Muscle layer of duodenum (tissue), 2 donors: ENCODE results near the gene PRDX2.

Source experiments
- H3K27ac ChIP-seq: one replicate; pipeline ENCODE4 v1.7.0; 2013; ENCODE audit warnings: mild to moderate bottlenecking, low read length
- H3K27me3 ChIP-seq: one replicate; pipeline ENCODE4 v1.7.0; 2013; ENCODE audit warnings: low read depth, mild to moderate bottlenecking, control low read depth, low read length
- H3K36me3 ChIP-seq, 2 donors: one replicate each; pipeline ENCODE4 v1.7.0; 2013; ENCODE audit warnings: low read length in 2 of 2, control low read depth in 1 of 2, mild to moderate bottlenecking in 1 of 2; ENCODE audit not compliant: insufficient read depth in 2 of 2, control insufficient read depth in 1 of 2
- H3K4me1 ChIP-seq, 2 donors: one replicate each; pipeline ENCODE4 v1.7.0; 2013; ENCODE audit warnings: low read length in 2 of 2, mild to moderate bottlenecking in 2 of 2, control low read depth in 1 of 2, moderate library complexity in 1 of 2; ENCODE audit not compliant: insufficient read depth in 2 of 2, control insufficient read depth in 1 of 2
- H3K4me3 ChIP-seq, 2 donors: one replicate each; pipeline ENCODE4 v1.7.0; 2013; ENCODE audit warnings: low read length in 2 of 2, low read depth in 1 of 2, mild to moderate bottlenecking in 1 of 2
- H3K9me3 ChIP-seq, 2 donors: one replicate each; pipeline ENCODE4 v1.7.0; 2013; ENCODE audit warnings: low read length in 2 of 2, control low read depth in 1 of 2, mild to moderate bottlenecking in 1 of 2; ENCODE audit not compliant: control insufficient read depth in 1 of 2
- donor health status: healthy.

The PRDX2 gene

DNA sequence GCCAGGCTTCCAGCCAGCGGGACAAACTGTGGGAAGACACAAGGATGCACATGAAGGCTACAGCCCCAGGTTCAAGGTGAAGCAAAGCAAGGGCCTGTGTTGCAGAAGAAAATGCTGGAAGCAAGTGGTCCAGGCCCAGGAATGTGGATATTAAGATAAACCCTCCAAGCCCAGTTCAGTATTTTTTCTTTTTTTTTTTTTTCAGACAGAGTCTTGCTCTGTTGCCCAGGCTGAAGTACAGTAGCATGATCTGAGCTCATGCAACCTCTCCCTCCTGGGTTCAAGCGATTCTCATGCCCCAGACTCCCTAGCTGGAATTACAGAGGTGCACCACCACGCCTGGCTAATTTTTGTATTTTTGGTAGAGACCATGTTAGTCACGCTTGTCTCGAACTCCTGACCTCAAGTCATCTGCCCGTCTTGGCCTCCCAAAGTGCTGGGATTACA, 4.4 kb downstream of the PRDX2 start:
- no peaks in the 10 kb centered on the region for H3K27me3 ChIP-seq
- H3K4me3 ChIP-seq: no peak overlapping the region
- H3K36me3 ChIP-seq: peaks cover 0 to 9% of the 10 kb centered on the region in 2 donors
- no peaks in the 10 kb centered on the region for H3K9me3 ChIP-seq
- H3K4me1 ChIP-seq: peaks cover 11 to 30% of the 10 kb centered on the region in 2 donors
- no peak overlapping the region for H3K27ac ChIP-seq

DNA sequence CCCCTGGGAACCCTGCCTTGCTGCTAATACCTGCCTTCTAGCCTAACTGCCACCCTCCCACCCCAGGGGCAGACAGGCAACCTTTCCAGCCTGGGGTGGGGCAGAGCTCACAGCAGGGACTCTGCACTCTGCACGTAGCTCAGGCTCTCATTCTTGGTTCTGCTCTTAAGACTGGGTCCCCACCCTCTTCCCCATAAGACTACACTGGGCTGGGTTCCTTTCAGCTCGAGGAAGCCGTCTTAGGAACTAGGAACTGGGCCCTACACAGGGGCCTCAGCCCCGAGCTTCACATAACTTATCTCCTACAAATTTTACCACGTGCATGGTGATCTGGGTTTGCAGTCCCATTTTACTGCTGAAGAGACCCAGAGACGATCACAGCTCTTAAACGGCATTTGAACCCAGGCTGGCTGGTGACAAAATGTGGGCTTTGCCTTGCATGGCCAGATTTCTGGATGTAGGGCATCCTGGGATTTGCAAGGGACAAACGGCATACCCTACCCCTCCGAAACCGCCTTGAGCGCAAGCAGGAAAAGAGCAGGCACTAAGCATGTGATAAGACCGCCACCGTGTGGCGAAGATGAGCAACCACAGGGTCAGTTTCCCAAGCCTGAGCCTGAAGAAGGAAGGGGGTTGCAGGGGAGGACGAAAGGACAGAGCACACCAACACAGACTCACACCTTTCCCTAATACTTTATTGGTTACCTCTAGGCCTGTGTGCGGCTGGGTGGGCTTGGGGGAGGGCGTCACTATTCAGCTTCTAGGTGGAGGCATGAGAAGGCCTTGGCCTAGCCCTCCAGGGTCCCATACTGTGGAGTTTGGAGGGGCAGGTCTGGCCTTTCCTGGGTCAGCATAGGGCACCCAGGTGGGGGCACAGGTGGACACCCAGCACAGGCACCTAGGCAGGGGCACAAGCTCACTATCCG, 5.2 kb downstream of the PRDX2 start:
- Histone ChIP-seq H3K4me3 (peak overlapping the region in 1 of 2 donors; percentile 49), H3K27ac (peak overlapping the region; percentile 79), H3K36me3 (peaks cover 0 to 9% of the 10 kb centered on the region in 2 donors), H3K27me3 (no peaks in the 10 kb centered on the region), H3K4me1 (peaks cover 11 to 23% of the 10 kb centered on the region in 2 donors), H3K9me3 (no peaks in the 10 kb centered on the region)

DNA sequence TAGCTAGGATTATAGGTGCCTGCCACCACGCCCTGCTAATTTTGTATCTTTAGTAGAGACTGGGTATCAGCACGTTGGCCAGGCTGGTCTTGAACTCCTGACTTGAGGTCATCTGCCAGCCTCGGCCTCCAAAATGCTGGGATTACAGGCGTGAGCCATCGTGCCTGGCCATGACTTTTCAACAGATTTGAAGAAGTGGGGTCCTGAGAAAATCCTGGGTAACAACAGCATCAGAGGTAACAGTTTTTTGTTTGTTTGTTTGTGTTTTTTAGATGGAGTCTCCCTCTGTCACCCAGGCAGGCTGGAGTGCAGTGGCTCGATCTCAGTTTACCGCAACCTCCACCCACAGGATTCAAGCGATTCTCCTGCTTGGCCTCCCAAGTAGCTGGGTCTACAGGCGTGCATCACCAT, 6.6 kb downstream of the PRDX2 start:
- peaks cover 0 to 12% of the 10 kb centered on the region in 2 donors for H3K36me3 ChIP-seq
- H3K4me1 ChIP-seq: peaks cover 11 to 17% of the 10 kb centered on the region in 2 donors
- no peaks in the 10 kb centered on the region for H3K27me3 ChIP-seq
- H3K4me3 ChIP-seq: peak overlapping the region in 1 of 2 donors; percentile 97
- no peak overlapping the region for H3K27ac ChIP-seq
- no peaks in the 10 kb centered on the region for H3K9me3 ChIP-seq

GRCh38 chr19:12794196-12794941, 7.2 kb downstream of the PRDX2 start:
- H3K4me1 ChIP-seq: peaks cover 9 to 17% of the 10 kb centered on the region in 2 donors
- peak overlapping the region; percentile 55 to 97 for H3K4me3 ChIP-seq
- H3K36me3 ChIP-seq: peaks cover 0 to 8% of the 10 kb centered on the region in 2 donors
- no peaks in the 10 kb centered on the region for H3K9me3 ChIP-seq
- no peaks in the 10 kb centered on the region for H3K27me3 ChIP-seq
- peak overlapping the region; percentile 99 for H3K27ac ChIP-seq

DNA sequence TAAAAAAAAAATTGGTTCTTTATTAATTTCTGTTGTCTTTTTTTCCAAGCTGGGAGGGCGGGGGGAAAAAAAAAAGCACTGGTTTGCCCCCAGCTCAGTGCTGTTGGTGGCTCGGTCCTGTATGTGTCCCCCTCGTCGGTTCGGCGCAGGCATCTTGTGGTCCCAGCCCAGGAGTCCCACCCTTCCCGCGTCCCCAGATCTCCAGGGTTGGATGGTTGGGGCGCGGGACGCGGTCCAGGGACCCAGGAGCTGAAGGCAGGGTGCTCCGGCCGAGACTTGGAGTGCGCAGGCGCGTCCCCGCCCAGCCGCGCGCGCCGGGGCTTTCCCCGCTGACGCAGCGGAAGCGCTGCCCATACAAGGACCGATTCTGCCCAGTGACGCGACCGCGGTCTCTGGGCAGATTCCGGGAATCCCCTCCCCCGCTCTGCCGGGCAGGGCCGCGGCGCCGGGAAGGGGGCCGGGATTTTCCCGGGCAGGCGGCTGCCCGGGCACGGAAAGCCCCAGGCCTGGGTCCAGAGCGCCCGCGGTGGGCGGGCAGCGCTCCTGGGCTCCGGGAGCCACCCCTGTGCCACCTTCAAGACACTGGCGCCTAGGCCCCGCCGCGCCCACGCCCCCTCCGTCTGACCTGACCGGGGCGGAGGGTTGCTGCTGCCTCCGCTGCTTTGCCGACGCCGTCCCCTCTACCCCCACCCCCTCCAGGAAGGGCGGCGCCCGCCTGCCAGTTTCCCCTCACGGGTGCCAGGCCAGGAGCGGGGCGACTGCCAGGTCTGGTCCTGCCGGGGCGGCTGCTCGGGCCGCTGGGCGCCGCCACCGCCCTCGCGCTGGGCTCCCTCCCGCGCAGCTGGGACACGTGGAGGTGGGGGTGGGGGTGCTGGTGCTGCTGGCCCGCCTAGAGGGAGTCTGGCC, 8.1 kb downstream of the PRDX2 start:
- Histone ChIP-seq H3K27me3 (no peaks in the 10 kb centered on the region), H3K4me1 (peaks cover 11 to 22% of the 10 kb centered on the region in 2 donors), H3K27ac (peak overlapping the region; percentile 99), H3K36me3 (peaks cover 0 to 13% of the 10 kb centered on the region in 2 donors), H3K4me3 (peak overlapping the region; percentile 68 to 97), H3K9me3 (no peaks in the 10 kb centered on the region)

- peaks cover 18 to 29% of the 10 kb centered on the region in 2 donors for H3K4me1 ChIP-seq
- H3K27me3 ChIP-seq: no peaks in the 10 kb centered on the region
- H3K36me3 ChIP-seq: peaks cover 0 to 13% of the 10 kb centered on the region in 2 donors
- no peaks in the 10 kb centered on the region for H3K9me3 ChIP-seq
- H3K27ac ChIP-seq: peak overlapping the region; percentile 99
- H3K4me3 ChIP-seq: peak overlapping the region; percentile 68 to 97
Measured at GRCh38 chr19:12792853-12793289, 8.7 kb downstream of the PRDX2 start.

GRCh38 chr19:12792051-12792852, 9.3 kb downstream of the PRDX2 start:
- H3K27ac ChIP-seq: peak overlapping the region; percentile 99
- H3K27me3 ChIP-seq: no peaks in the 10 kb centered on the region
- H3K4me3 ChIP-seq: peak overlapping the region; percentile 68 to 97
- no peaks in the 10 kb centered on the region for H3K9me3 ChIP-seq
- H3K36me3 ChIP-seq: peaks cover 0 to 13% of the 10 kb centered on the region in 2 donors
- peaks cover 19 to 29% of the 10 kb centered on the region in 2 donors for H3K4me1 ChIP-seq

GRCh38 chr19:12791345-12792050, 10.1 kb downstream of the PRDX2 start, which contains the start of gene JUNB:
JUNB (plus strand) TSS chr19:12791486; CDS start chr19:12791772, 286 bp downstream.
- Histone ChIP-seq H3K36me3 (peaks cover 0 to 13% of the 10 kb centered on the region in 2 donors), H3K27ac (peak within 1 kb of the TSS; percentile 99), H3K27me3 (no peaks in the 10 kb centered on the region), H3K4me1 (peaks cover 26 to 27% of the 10 kb centered on the region in 2 donors), H3K4me3 (peak within 1 kb of the TSS; percentile 68 to 97), H3K9me3 (no peaks in the 10 kb centered on the region)

GRCh38 chr19:12790628-12791344, 10.8 kb downstream of the PRDX2 start:
- Histone ChIP-seq H3K9me3 (no peaks in the 10 kb centered on the region), H3K4me1 (peaks cover 20% of the 10 kb centered on the region in 2 donors), H3K27me3 (no peaks in the 10 kb centered on the region), H3K27ac (peak overlapping the region; percentile 99), H3K36me3 (peaks cover 0 to 13% of the 10 kb centered on the region in 2 donors), H3K4me3 (peak overlapping the region; percentile 68 to 97)
